PC-9 (cell line): ENCODE results near the gene ARHGAP26. TPM values are rescaled to one million over a fixed set of nuclear protein-coding genes. Genes with fewer than 3 reads are reported as not detected.

Source experiments
- BruUV-seq: library from RNA; stranded (reverse); fragments of 400-500 nt; replicated peaks from 2 replicates; lab custom pipeline; 2021; lab: Mats Ljungman, UMichigan
- CTCF ChIA-PET: fragments of 300-600 bp; sonication (Branson Sonifier 250); formaldehyde crosslinking; loops from one replicate; lab custom pipeline; 2022; ENCODE audit warnings: antibody characterized with exemption; lab: Charles Lee
- POLR2A ChIA-PET: fragments of 300-600 bp; sonication (Branson Sonifier 250); formaldehyde crosslinking; loops from one replicate; lab custom pipeline; 2022; ENCODE audit warnings: antibody characterized with exemption; ENCODE audit not compliant: unreplicated experiment; lab: Charles Lee
- DNase-seq, 2 experiments: peaks; one replicate each; pipeline versions ENCODE4 v3.0.0 to v3.0.0-alpha.2; 2015 to 2022; ENCODE audit warnings: mixed read lengths in 1 of 2
- H2AFZ ChIP-seq: fragments of 200-600 bp; sonication (generic); 2 replicates; pipeline ENCODE4 v1.8.1; 2017; ENCODE audit warnings: antibody characterized with exemption
- H3F3A ChIP-seq: fragments of 200-600 bp; sonication (generic); 2 replicates; pipeline ENCODE4 v1.8.1; 2017; ENCODE audit warnings: antibody characterized with exemption, mild to moderate bottlenecking, low read depth; ENCODE audit not compliant: insufficient read depth
- H3K27ac ChIP-seq: fragments of 200-600 bp; sonication (generic); 2 replicates; pipeline ENCODE4 v1.6.1; 2016; ENCODE audit warnings: mixed run types
- H3K27me3 ChIP-seq: fragments of 200-600 bp; sonication (generic); 2 replicates; pipeline ENCODE4 v1.6.1; 2016; ENCODE audit warnings: low read depth, mixed run types; ENCODE audit not compliant: insufficient read depth
- H3K36me3 ChIP-seq: fragments of 200-600 bp; sonication (generic); 2 replicates; pipeline ENCODE4 v1.6.1; 2016; ENCODE audit warnings: low read depth, mixed run types
- H3K4me1 ChIP-seq: fragments of 200-600 bp; sonication (generic); replicated peaks from 2 replicates; pipeline ENCODE4 v1.6.1; 2016; ENCODE audit warnings: mixed run types; ENCODE audit not compliant: insufficient read depth
- H3K4me2 ChIP-seq: fragments of 200-600 bp; sonication (generic); 2 replicates; pipeline ENCODE4 v1.6.1; 2017; ENCODE audit warnings: mixed run types
- H3K4me3 ChIP-seq: fragments of 200-600 bp; sonication (generic); 2 replicates; pipeline ENCODE4 v1.6.1; 2016; ENCODE audit warnings: mixed run types
- H3K79me2 ChIP-seq: fragments of 200-600 bp; sonication (generic); 2 replicates; pipeline ENCODE4 v1.6.1; 2017; ENCODE audit warnings: low read depth, mixed run types
- H3K9me2 ChIP-seq: fragments of 200-600 bp; sonication (generic); 2 replicates; pipeline ENCODE4 v1.8.1; 2017; ENCODE audit warnings: mild to moderate bottlenecking; ENCODE audit not compliant: insufficient read depth
- H3K9me3 ChIP-seq: fragments of 200-600 bp; sonication (generic); 2 replicates; pipeline ENCODE4 v1.8.1; 2016; ENCODE audit warnings: low read depth; ENCODE audit not compliant: insufficient read depth
- H4K20me1 ChIP-seq: fragments of 200-600 bp; sonication (generic); 2 replicates; pipeline ENCODE4 v1.8.1; 2017; ENCODE audit not compliant: insufficient read depth
- CTCF ChIP-seq: fragments of 200-600 bp; sonication (generic); conservative IDR thresholded peaks from 2 replicates; pipeline ENCODE4 v1.6.1; 2017; ENCODE audit warnings: mixed run types, antibody characterized with exemption, mild to moderate bottlenecking, moderate library complexity
- EZH2 ChIP-seq: fragments of 200-600 bp; sonication (generic); IDR thresholded peaks from 2 replicates; pipeline ENCODE4 v1.8.0; 2017; ENCODE audit warnings: antibody characterized with exemption, low read depth
- intact Hi-C: fragments of 100-400 bp; cut with micrococcal nuclease; formaldehyde crosslinking; loops from one replicate; pipeline ENCODE4 v1.10.0; 2022; ENCODE audit not compliant: unreplicated experiment
- total RNA-seq: library from RNA; stranded (reverse); gene quantifications from 2 replicates; pipeline ENCODE4 v1.2.3, GENCODE V29; 2021

ARHGAP26 gene
- total RNA-seq, 1 experiment from 2014 or later, result 29.7 TPM

- TF ChIP-seq EZH2 (no peak), CTCF (no peak)
- POLR2A ChIA-PET, result no interaction called here
Measured at GRCh38 chr5:143036146-143036927, 266.2 kb downstream of the ARHGAP26 start.

GRCh38 chr5:143037071-143037470 lies 266.9 kb downstream of the ARHGAP26 start:
- no peak for TF ChIP-seq CTCF
- TF ChIP-seq EZH2, result no peak
- no TSS peak for BruUV-seq
- Histone ChIP-seq H3K36me3 (peaks cover 8% of the 10 kb centered on the region), H3K4me1 (no peaks in the 10 kb centered on the region), H3F3A (peaks cover 4% of the 10 kb centered on the region), H3K4me3 (no peak overlapping the region), H3K79me2 (no peaks in the 10 kb centered on the region), H3K27ac (no peak overlapping the region), H2AFZ (no peak overlapping the region), H4K20me1 (no peaks in the 10 kb centered on the region), H3K27me3 (no peaks in the 10 kb centered on the region), H3K9me2 (no peaks in the 10 kb centered on the region), H3K4me2 (no peak overlapping the region), H3K9me3 (peaks cover 5% of the 10 kb centered on the region; the same call in 1 of the 2 replicates)
- CTCF ChIA-PET, result no interaction called here
- no peak for DNase-seq
- intact Hi-C loops, result no loop called here
- POLR2A ChIA-PET, result no interaction called here

More at GRCh38 chr5:143036146-143036927, 266.2 kb downstream of the ARHGAP26 start:
- H3K4me3 ChIP-seq, result no peak overlapping the region
- H3K9me2 ChIP-seq, result no peaks in the 10 kb centered on the region
- H4K20me1 ChIP-seq, result no peaks in the 10 kb centered on the region
- no TSS peak for BruUV-seq
- peaks cover 4% of the 10 kb centered on the region for H3F3A ChIP-seq
- no peaks in the 10 kb centered on the region for H3K27me3 ChIP-seq
- no peak overlapping the region for H3K4me2 ChIP-seq
- CTCF ChIA-PET, result no interaction called here
- no peak overlapping the region for H2AFZ ChIP-seq
- H3K79me2 ChIP-seq, result no peaks in the 10 kb centered on the region
- H3K9me3 ChIP-seq, result peaks cover 5% of the 10 kb centered on the region; the same call in 1 of the 2 replicates
- no peak overlapping the region for H3K27ac ChIP-seq
- peaks cover under 1% of the 10 kb centered on the region for H3K36me3 ChIP-seq
- no peaks in the 10 kb centered on the region for H3K4me1 ChIP-seq
- DNase-seq, result no peak
- intact Hi-C loops, result no loop called here

GRCh38 chr5:143037708-143038107 lies 267.5 kb downstream of the ARHGAP26 start:
- no peak overlapping the region for H3K4me3 ChIP-seq
- H2AFZ ChIP-seq, result no peak overlapping the region
- H3F3A ChIP-seq, result peaks cover 4% of the 10 kb centered on the region
- BruUV-seq, result no TSS peak
- no peaks in the 10 kb centered on the region for H3K27me3 ChIP-seq
- H3K4me2 ChIP-seq, result no peak overlapping the region
- intact Hi-C loops, result no loop called here
- H3K79me2 ChIP-seq, result no peaks in the 10 kb centered on the region
- no peaks in the 10 kb centered on the region for H3K4me1 ChIP-seq
- H3K36me3 ChIP-seq, result peaks cover 14% of the 10 kb centered on the region
- H3K27ac ChIP-seq, result no peak overlapping the region
- TF ChIP-seq CTCF (no peak), EZH2 (no peak)
- no peaks in the 10 kb centered on the region for H4K20me1 ChIP-seq
- H3K9me3 ChIP-seq, result peaks cover 5% of the 10 kb centered on the region; the same call in 1 of the 2 replicates
- no peaks in the 10 kb centered on the region for H3K9me2 ChIP-seq
- ChIA-PET CTCF (no interaction called here), POLR2A (no interaction called here)
- DNase-seq, result no peak
